ENCODE data around the gene ARSA. TPM values are rescaled to one million over a fixed set of nuclear protein-coding genes. Genes with fewer than 3 reads are reported as not detected.

Gene ARSA
- total and polyA plus RNA-seq, 2 of the 13 experiments (the other 11 are each of a cell fraction or from before 2014, with no cell fraction given) = 9.0 to 11.5 TPM

DNA sequence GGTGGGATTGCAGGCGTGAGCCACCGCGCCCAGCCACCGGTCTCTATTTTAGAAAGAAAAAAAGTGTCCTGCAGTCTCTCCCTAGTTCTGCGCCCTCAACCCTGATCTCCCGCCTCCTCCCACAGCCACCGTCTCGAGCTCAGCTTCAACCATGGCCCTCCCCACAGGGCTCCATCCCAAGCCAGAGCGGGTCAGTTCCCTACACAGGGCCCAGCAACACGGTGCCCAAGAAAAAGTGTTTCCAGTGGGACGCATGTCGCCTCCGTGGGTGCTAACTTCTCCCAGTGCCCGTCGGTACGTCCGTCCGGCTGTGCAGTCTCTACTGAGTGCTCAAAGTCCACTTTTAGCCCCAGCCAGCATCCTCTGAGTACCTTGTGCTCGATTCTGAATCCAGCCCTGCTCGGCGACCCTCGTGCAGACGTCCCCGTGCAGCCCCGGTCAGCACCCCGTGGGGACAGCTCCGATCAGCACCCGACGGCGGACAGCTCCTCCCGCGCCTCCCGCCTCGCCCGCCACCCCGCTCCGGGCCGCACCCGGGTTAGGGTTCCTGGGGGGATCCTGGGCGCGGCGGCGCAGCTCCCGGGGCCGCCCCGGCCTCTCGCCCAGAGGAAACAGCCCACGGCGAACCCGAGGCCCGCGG, 28.0 kb downstream of the ARSA start (continued):
- TF ChIP-seq, protein P1, sequence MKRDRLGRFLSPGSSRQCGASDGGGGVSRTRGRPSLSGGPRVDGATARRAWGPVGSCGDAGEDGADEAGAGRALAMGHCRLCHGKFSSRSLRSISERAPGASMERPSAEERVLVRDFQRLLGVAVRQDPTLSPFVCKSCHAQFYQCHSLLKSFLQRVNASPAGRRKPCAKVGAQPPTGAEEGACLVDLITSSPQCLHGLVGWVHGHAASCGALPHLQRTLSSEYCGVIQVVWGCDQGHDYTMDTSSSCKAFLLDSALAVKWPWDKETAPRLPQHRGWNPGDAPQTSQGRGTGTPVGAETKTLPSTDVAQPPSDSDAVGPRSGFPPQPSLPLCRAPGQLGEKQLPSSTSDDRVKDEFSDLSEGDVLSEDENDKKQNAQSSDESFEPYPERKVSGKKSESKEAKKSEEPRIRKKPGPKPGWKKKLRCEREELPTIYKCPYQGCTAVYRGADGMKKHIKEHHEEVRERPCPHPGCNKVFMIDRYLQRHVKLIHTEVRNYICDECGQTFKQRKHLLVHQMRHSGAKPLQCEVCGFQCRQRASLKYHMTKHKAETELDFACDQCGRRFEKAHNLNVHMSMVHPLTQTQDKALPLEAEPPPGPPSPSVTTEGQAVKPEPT (CRISPR knock-in tag; IDR thresholded peaks at IDR 0.05; ENCODE audit: low read depth) = peak; percentile 95; the same call in 1 of the 2 replicates
- TF ChIP-seq SSRP1 (CRISPR knock-in tag; IDR thresholded peaks at IDR 0.05) (0 out of 2 replicates have a peak, but pooled peaks have one; percentile 38), ZNF281 (CRISPR knock-in tag; IDR thresholded peaks at IDR 0.05; ENCODE audit: borderline replicate concordance) (peak; percentile 92), JUND (CRISPR knock-in tag; IDR thresholded peaks at IDR 0.05) (peak; percentile 56; the same call in 1 of the 2 replicates), ZBTB8A (CRISPR knock-in tag; IDR thresholded peaks at IDR 0.05; ENCODE audit: borderline replicate concordance, low read depth) (no peak), REL (CRISPR knock-in tag; conservative IDR thresholded peaks at IDR 0.05) (peak; percentile 99), GLI4 (CRISPR knock-in tag; IDR thresholded peaks at IDR 0.05; ENCODE audit: borderline replicate concordance) (peak; percentile 99), SALL1 (CRISPR knock-in tag; IDR thresholded peaks at IDR 0.05) (peak; percentile 99), ZNF318 (CRISPR knock-in tag; IDR thresholded peaks at IDR 0.05) (peak; percentile 96; the same call in 1 of the 2 replicates), THAP9 (CRISPR knock-in tag; IDR thresholded peaks at IDR 0.05; ENCODE audit: borderline replicate concordance) (peak; percentile 78; the same call in 1 of the 2 replicates)

Measured in HepG2 (cell line).